Measurements from ENCODE around the gene ADGRL3. TPM values are rescaled to one million over a fixed set of nuclear protein-coding genes. Genes with fewer than 3 reads are reported as not detected.
A peak's percentile ranks its signal among the peaks of the same experiment; 100 is the strongest.

The ADGRL3 gene
- total RNA-seq, 1 donor, result under 0.01 TPM

DNA sequence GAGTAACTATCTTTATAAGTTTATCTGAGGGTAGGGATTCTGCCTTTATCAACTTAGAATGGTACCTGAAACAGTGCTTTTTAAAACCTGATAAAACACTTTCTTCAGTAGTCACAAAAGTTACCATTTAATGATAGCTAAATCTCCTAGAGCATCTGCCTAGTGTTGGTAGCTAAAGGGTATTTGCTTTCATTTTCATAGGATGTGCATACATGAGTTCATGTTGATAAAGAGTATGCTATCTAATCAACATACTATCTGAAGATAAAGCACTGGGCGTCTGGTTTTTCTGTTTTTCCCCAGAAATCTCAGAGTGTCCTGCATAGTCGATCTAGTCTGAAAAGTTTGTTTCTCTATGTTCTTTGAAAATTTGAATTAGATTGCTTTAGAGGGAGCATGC, 75.1 kb downstream of the ADGRL3 start:
- DNase-seq (ENCODE audit: low read depth in 2 of 3, low spot score in 2 of 3), result peak in 1 of 3 donors; percentile 26

DNA sequence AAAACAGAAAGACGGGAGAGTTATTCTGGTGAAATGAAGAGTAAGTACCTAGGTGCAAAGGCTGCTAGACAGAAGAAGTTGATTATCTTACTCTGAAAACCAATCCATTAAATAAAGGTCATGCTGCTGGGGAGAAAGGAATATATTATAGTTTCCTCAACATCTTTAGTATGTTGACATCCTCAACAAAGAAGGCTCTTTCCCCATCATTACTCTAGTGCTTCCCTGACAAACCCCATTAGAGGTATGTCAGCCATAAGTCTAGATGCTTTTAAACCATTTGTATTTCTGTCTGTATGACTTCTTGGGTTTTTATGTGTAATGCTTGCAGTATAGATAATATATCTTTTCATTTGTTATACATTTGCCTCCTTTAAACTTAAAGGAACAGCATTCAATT, 75.9 kb downstream of the ADGRL3 start:
- DNase-seq (ENCODE audit: low read depth in 2 of 3, low spot score in 2 of 3), result no peak

GRCh38 chr4:61277785-61278760, 77.9 kb downstream of the ADGRL3 start:
- no peak for DNase-seq (ENCODE audit: low read depth in 2 of 3, low spot score in 2 of 3)

DNA sequence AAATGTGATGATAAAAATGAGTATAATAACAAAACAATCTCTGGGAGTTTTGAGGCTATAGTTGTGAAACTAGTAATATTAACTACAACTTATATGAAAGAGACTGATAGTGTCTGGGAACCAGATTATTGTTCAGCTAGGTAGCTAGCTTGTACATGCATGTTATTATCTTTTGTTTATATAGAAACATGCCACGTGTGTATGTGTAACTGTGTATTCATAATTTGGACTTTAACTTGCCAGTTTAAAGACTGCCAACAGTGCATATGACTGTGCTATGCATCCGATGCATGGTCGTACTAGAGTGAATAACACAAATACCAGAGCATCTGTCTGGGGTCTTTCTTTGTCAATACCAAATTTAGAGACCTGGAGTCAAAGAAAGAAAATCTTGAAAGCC, 92.2 kb downstream of the ADGRL3 start:
- DNase-seq (ENCODE audit: low read depth in 2 of 3, low spot score in 2 of 3), result no peak

DNA sequence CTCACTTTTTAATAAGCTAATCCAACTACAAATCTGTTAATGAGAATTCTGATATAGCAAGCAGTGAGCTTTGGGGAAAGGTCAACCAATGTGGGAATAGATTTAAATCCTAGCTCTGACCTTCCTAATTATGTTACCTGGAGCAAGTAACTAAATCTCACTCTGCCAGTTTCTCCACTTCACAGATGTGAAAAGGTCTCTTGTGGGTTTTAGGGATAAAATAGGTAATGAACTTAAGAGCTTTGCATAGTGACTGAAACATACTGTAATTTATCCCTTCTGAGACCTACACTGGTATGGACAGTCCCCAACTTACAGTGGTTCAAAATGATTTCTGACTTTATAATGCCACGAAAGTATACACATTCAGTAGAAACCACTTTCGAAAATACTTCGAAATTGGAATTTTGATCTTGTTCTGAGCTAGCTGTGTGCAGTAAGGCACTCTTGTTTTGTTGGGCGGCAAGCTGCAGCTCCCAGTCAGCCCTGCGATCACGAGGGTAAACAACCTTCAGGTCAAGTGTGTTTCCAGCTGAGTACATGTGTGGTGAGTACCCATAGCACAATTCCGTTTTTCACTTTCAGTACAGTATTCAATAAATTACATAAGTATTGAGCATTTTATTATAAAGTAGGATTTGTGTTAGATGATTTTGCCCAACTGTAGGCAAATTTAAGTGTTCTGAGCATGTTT, 93.7 kb downstream of the ADGRL3 start:
- DNase-seq (ENCODE audit: low read depth in 2 of 3, low spot score in 2 of 3), result no peak

- DNase-seq (ENCODE audit: low read depth in 2 of 3, low spot score in 2 of 3), result no peak
Observed at GRCh38 chr4:61294936-61295335, 94.8 kb downstream of the ADGRL3 start.

DNA sequence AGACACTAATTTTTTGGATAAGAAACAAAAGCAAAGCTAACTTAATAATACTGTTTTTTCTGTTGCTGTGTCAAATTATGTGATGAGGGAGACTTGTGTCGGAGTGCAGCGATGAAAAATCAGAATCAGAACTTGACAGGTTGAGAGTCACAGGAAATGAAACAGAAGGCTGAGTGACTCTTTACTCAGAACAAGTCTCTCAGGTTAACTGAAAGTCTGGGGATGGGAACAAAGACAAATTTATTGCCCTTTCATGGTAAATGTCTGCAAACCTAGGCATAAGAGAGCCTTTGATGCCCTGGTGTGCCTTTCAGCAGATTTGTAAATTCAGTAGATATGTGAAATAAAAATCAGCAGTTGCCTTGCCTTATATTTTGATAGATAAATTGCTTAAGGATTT, 96.0 kb downstream of the ADGRL3 start:
- no peak for DNase-seq (ENCODE audit: low read depth in 2 of 3, low spot score in 2 of 3)

GRCh38 chr4:61298178-61298740, 98.1 kb downstream of the ADGRL3 start:
- DNase-seq (ENCODE audit: low read depth in 2 of 3, low spot score in 2 of 3), result no peak

- DNase-seq (ENCODE audit: low read depth in 2 of 3, low spot score in 2 of 3), result peak in 2 of 3 donors; percentile 1 to 23
Observed at GRCh38 chr4:61299316-61299715, 99.2 kb downstream of the ADGRL3 start.

DNA sequence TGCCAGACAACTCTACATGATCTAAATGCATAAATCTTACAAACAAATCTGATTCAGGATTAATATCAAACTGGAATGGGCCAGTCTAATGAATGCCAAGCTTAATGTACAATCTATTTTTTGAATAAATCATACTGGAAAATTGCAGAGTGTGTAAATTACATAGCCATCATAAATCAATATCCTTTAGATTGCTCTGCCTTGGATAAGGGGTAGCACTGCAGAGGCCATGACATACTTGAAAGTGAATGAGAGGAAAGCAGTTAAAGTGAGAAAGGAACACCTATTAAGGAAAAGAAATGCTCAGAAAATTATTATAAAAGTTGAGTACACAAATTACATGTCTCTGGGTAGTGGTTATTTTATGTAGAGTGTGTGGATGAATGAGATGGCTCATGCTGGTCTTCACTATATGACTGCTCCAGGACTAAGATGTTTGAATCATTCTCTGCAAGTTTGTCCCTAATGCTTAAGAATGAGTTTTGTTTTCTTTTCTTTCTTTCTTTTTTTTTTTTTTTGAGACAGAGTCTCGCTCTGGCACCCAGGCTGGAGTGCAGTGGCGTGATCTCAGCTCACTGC, 100.2 kb downstream of the ADGRL3 start:
- no peak for DNase-seq (ENCODE audit: low read depth in 2 of 3, low spot score in 2 of 3)

DNA sequence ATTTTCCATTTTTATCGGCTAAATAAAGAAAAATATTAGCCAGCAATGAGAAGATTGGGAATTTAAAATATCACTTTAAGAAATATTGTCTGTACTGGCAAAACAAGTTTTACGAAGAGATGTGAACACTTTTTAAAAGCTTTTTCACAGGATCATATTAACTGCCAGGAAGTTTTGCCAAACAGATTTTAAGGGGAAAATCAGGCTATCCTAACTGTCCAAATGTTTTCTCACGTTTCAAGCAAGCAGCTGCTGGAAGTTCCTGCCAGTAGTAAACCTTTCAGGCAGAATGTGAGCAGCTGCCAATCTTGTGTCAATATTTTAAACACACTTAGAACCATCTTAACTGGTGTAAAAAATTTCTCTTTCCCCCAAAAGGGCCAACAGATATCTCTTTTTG, 101.1 kb downstream of the ADGRL3 start:
- no peak for DNase-seq (ENCODE audit: low read depth in 2 of 3, low spot score in 2 of 3)

- no peak for DNase-seq (ENCODE audit: low read depth in 2 of 3, low spot score in 2 of 3)
Observed at GRCh38 chr4:61308033-61308432, 107.9 kb downstream of the ADGRL3 start.

GRCh38 chr4:61309616-61310015, 109.5 kb downstream of the ADGRL3 start:
- no peak for DNase-seq (ENCODE audit: low read depth in 2 of 3, low spot score in 2 of 3)

DNA sequence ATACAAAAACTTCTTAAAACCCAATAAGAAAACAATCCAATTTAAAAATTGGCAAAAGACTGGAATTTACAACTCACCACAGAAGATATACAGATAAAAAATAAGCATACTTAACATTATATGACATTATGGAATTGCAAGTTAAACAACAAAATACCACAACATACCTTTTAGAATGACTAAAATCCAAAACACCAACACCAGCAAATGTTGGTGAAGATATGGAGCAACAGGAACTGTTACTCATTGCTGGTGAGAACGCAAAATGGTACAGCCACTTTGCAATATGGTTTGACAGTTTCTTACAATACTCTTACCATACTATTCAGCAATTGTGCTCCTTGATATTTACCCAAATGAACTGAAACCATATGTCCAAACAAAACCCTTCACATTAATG, 112.4 kb downstream of the ADGRL3 start:
- DNase-seq (ENCODE audit: low read depth in 2 of 3, low spot score in 2 of 3), result no peak

DNA sequence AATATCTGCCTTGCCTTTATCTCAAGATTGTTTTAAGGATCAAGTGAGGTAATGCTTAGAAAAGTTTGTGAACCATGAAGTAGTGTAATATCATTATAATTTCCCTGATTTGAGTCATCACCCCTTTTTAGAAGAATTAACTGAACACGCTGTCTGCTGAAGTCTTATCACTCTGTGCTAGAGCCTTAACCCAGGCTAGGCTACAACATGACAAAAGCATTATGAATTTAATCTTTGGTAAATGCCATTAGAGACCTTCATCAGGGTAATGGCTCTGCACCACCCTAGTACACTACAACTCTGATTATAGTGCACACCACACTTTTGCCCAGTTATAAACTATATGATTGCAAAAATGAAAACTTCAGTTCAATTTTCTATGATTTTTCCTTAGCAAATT, 118.3 kb downstream of the ADGRL3 start:
- no peak for DNase-seq (ENCODE audit: low read depth in 2 of 3, low spot score in 2 of 3)

GRCh38 chr4:61319156-61319555, 119.0 kb downstream of the ADGRL3 start:
- DNase-seq (ENCODE audit: low read depth in 2 of 3, low spot score in 2 of 3), result no peak

DNA sequence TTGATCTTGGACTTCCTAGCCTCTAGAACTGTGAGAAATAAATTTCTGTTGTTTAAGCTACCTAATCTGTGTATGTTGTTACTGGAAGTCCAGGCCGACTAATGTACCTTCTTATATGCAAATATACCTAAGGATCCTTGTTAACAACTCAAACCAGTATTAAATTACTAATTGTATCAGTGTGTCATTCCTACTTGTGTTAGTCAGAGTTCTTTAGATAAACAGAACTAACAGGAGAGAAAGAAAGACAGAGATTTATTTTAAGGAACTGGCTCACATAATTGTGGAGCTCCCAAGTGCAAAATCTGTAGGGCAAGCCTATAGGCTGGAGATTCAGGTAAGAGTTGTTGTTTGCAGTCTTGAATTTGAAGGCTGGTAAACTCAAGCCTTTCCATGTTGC, 120.0 kb downstream of the ADGRL3 start:
- DNase-seq (ENCODE audit: low read depth in 2 of 3, low spot score in 2 of 3), result no peak

DNA sequence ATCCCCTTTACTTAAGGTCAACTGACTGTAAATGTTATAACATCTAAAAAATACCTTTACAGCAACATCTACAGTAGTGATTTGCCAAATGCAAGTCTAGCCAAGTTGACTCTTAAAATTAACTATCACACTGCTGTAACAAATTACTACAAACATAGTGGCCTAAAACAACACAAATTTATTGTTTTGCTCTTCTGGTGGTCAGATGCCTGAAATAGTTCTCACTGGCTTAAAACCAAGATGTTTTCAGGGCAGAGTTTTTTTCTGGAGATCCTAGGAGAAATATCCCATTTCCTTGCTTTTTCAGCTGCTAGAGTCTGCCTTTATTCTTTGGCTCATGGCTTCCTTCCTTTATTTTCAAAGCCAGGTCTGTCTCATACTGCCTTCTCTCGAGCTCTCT, 120.5 kb downstream of the ADGRL3 start:
- no peak for DNase-seq (ENCODE audit: low read depth in 2 of 3, low spot score in 2 of 3)

- no peak for DNase-seq (ENCODE audit: low read depth in 2 of 3, low spot score in 2 of 3)
Observed at GRCh38 chr4:61332693-61333092, 132.6 kb downstream of the ADGRL3 start.

GRCh38 chr4:61333490-61333889, 133.4 kb downstream of the ADGRL3 start:
- no peak for DNase-seq (ENCODE audit: low read depth in 2 of 3, low spot score in 2 of 3)

DNA sequence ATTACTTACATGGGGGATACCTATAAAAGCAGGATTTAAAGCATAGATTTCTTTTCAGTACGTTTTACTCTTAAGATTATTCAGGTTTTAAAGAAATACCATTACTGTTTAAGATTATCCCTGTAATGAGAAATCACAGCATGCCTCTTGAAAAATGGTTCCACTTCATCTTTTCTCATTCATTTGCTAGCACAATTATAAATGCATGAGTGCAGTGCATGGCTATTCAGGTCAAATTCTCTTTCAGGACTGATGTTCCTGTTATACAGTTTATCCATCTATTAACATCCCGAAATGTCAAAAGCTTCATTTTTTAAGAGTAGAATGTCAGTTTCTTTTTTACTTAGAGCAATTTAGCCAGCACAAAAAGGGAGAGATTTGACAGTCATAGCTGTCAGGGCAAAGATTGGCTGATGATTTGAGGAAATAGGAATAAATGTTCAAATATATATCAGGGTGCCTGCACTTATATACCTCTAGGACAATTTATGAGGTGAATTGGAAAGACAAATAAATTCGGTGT, 135.2 kb downstream of the ADGRL3 start:
- no peak for DNase-seq (ENCODE audit: low read depth in 2 of 3, low spot score in 2 of 3)
